GM23248 (cell line): Measurements from ENCODE around the gene GPHN. TPM values are rescaled to one million over a fixed set of nuclear protein-coding genes. Genes with fewer than 3 reads are reported as not detected.

ENCODE experiments used
- DNase-seq: peaks from one replicate; pipeline ENCODE4 v3.0.0-alpha.2; 2015
- H2AFZ ChIP-seq: fragments of 200-600 bp; sonication (generic); 2 replicates; pipeline ENCODE4 v1.6.1; 2016; ENCODE audit warnings: antibody characterized with exemption
- H3F3A ChIP-seq: fragments of 200-600 bp; sonication (generic); 2 replicates; pipeline ENCODE4 v1.6.1; 2016; ENCODE audit warnings: mild to moderate bottlenecking, antibody characterized with exemption, mixed run types; ENCODE audit not compliant: insufficient read depth
- H3K27ac ChIP-seq: fragments of 200-600 bp; sonication (generic); 2 replicates; pipeline ENCODE4 v1.5.1; 2016; ENCODE audit warnings: mild to moderate bottlenecking
- H3K27me3 ChIP-seq: fragments of 200-600 bp; sonication (generic); replicated peaks from 2 replicates; pipeline ENCODE4 v1.6.1; 2016; ENCODE audit warnings: mild to moderate bottlenecking; ENCODE audit not compliant: insufficient read depth
- H3K36me3 ChIP-seq: fragments of 200-600 bp; sonication (generic); 2 replicates; pipeline ENCODE4 v1.6.1; 2016; ENCODE audit warnings: low read depth, mild to moderate bottlenecking
- H3K4me1 ChIP-seq: fragments of 200-600 bp; sonication (generic); 2 replicates; pipeline ENCODE4 v1.6.1; 2016; ENCODE audit warnings: mild to moderate bottlenecking; ENCODE audit not compliant: insufficient read depth
- H3K4me2 ChIP-seq: fragments of 200-600 bp; sonication (generic); one replicate; pipeline ENCODE4 v1.6.1; 2016; ENCODE audit warnings: mild to moderate bottlenecking; ENCODE audit not compliant: unreplicated experiment
- H3K4me3 ChIP-seq: fragments of 200-600 bp; sonication (generic); 2 replicates; pipeline ENCODE4 v1.5.1; 2016; ENCODE audit warnings: mild to moderate bottlenecking
- H3K79me2 ChIP-seq: fragments of 200-600 bp; sonication (generic); 2 replicates; pipeline ENCODE4 v1.6.1; 2016; ENCODE audit warnings: mild to moderate bottlenecking; ENCODE audit not compliant: insufficient read depth
- H3K9ac ChIP-seq: fragments of 200-600 bp; sonication (generic); 2 replicates; pipeline ENCODE4 v1.6.1; 2016; ENCODE audit warnings: mild to moderate bottlenecking
- H3K9me2 ChIP-seq: fragments of 200-600 bp; sonication (generic); 2 replicates; pipeline ENCODE4 v1.6.1; 2016; ENCODE audit warnings: mixed run types, mild to moderate bottlenecking, moderate library complexity; ENCODE audit not compliant: insufficient read depth
- H3K9me3 ChIP-seq: fragments of 200-600 bp; sonication (generic); one replicate; pipeline ENCODE4 v1.6.1; 2017; ENCODE audit warnings: low read depth
- H4K20me1 ChIP-seq: fragments of 200-600 bp; sonication (generic); 2 replicates; pipeline ENCODE4 v1.6.0; 2016; ENCODE audit not compliant: insufficient read depth
- EZH2 ChIP-seq: fragments of 200-600 bp; sonication (generic); IDR thresholded peaks from 2 replicates; pipeline ENCODE4 v1.6.1; 2018; ENCODE audit warnings: antibody characterized with exemption, mild to moderate bottlenecking; ENCODE audit not compliant: insufficient read depth, poor library complexity, severe bottlenecking
- EZH2phosphoT487 ChIP-seq: fragments of 200-600 bp; sonication (generic); IDR thresholded peaks from 2 replicates; pipeline ENCODE4 v1.6.1; 2018; ENCODE audit warnings: antibody characterized with exemption, moderate library complexity, mild to moderate bottlenecking, low read depth; ENCODE audit not compliant: insufficient read depth
- whole genome bisulfite sequencing, 2 experiments: methylation state at CpG; one replicate each; pipeline ENCODE4 v1.1.6; 2015 to 2017; ENCODE audit warnings: low lambda C conversion rate in 2 of 2, low coverage in 1 of 2; ENCODE audit errors: missing lambda C conversion rate in 2 of 2; 5-methylcytosine and 5-hydroxymethylcytosine counted together
- in situ Hi-C: fragments of 300-500 bp; cut with MboI; formaldehyde crosslinking; loops from 2 replicates; pipeline ENCODE4 v1.15.0; 2020
- polyA plus RNA-seq: library from polyadenylated mRNA; unstranded; fragments of >200 nt; fragmentation: Nextera tagmentation; extraction: Ambion mirVana; gene quantifications from 2 replicates; pipeline ENCODE4 v1.2.1, GENCODE V29; 2016
- total RNA-seq: library from RNA; depleted of rRNA; stranded (reverse); fragments of >200 nt; shearing (Covaris generic); gene quantifications from 2 replicates; pipeline ENCODE4 v1.2.3, GENCODE V29; 2014

GPHN gene
- total and polyA plus RNA-seq, 2 experiments from 2014 or later = 7.6 to 9.3 TPM

GRCh38 chr14:66635435-66635834 is 127.5 kb downstream of the GPHN start:
- Histone ChIP-seq H4K20me1 (no peaks in the 10 kb centered on the region), H3K4me2 (no peak overlapping the region), H3K79me2 (0 out of 2 replicates have a peak, but pooled peaks cover 5% of the 10 kb centered on the region), H2AFZ (no peak overlapping the region), H3K27ac (no peak overlapping the region), H3K9me3 (no peaks in the 10 kb centered on the region), H3K27me3 (no peaks in the 10 kb centered on the region), H3K4me3 (no peak overlapping the region), H3K9ac (no peak overlapping the region), H3K36me3 (no peaks in the 10 kb centered on the region), H3K4me1 (peaks cover 8% of the 10 kb centered on the region), H3F3A (no peaks in the 10 kb centered on the region), H3K9me2 (no peaks in the 10 kb centered on the region)
- TF ChIP-seq EZH2 = no peak
- no peak for TF ChIP-seq EZH2phosphoT487
- 66 to 78% methylated on average over 2 of the region's 2 CpGs for WGBS, 2 experiments
- no peak for DNase-seq
- in situ Hi-C loops = loop anchor here (25.0 kb wide), 1 partner anchor 652 kb away; no protein-coding TSS in a partner anchor

- Histone ChIP-seq H3K9ac (no peak overlapping the region), H3K27me3 (no peaks in the 10 kb centered on the region), H3K4me1 (peaks cover 8% of the 10 kb centered on the region), H3K9me2 (no peaks in the 10 kb centered on the region), H4K20me1 (no peaks in the 10 kb centered on the region), H3K27ac (no peak overlapping the region), H3K4me3 (no peak overlapping the region), H3K4me2 (no peak overlapping the region), H3F3A (no peaks in the 10 kb centered on the region), H3K36me3 (no peaks in the 10 kb centered on the region), H3K79me2 (0 out of 2 replicates have a peak, but pooled peaks cover 5% of the 10 kb centered on the region), H2AFZ (no peak overlapping the region), H3K9me3 (no peaks in the 10 kb centered on the region)
- in situ Hi-C loops = loop anchor here (25.0 kb wide), 1 partner anchor 651 kb away; no protein-coding TSS in a partner anchor
- no peak for TF ChIP-seq EZH2phosphoT487
- no peak for TF ChIP-seq EZH2
- DNase-seq = no peak
These were observed 128.3 kb downstream of the GPHN start for GRCh38 chr14:66636240-66636639.

GRCh38 chr14:66638689-66639088 is 130.7 kb downstream of the GPHN start:
- Histone ChIP-seq H3K27me3 (no peaks in the 10 kb centered on the region), H3K4me3 (no peak overlapping the region), H3K27ac (no peak overlapping the region), H3K9me2 (no peaks in the 10 kb centered on the region), H3K36me3 (no peaks in the 10 kb centered on the region), H3K4me1 (peaks cover 8% of the 10 kb centered on the region), H2AFZ (no peak overlapping the region), H3K4me2 (peak overlapping the region; percentile 18), H4K20me1 (no peaks in the 10 kb centered on the region), H3F3A (no peaks in the 10 kb centered on the region), H3K79me2 (0 out of 2 replicates have a peak, but pooled peaks cover 5% of the 10 kb centered on the region), H3K9ac (no peak overlapping the region), H3K9me3 (no peaks in the 10 kb centered on the region)
- TF ChIP-seq EZH2phosphoT487 = no peak
- TF ChIP-seq EZH2 = no peak
- WGBS, 2 experiments = 47% methylated on average over 2 of the region's 2 CpGs
- DNase-seq = peak; percentile 68
- in situ Hi-C loops = loop anchor here (25.0 kb wide), 1 partner anchor 649 kb away; no protein-coding TSS in a partner anchor

GRCh38 chr14:66641861-66642635 is 134.1 kb downstream of the GPHN start:
- TF ChIP-seq EZH2 (no peak), EZH2phosphoT487 (no peak)
- Histone ChIP-seq H2AFZ (no peak overlapping the region), H3K4me2 (no peak overlapping the region), H3K36me3 (no peaks in the 10 kb centered on the region), H3K27ac (no peak overlapping the region), H4K20me1 (no peaks in the 10 kb centered on the region), H3K79me2 (no peaks in the 10 kb centered on the region), H3K9me2 (no peaks in the 10 kb centered on the region), H3K27me3 (no peaks in the 10 kb centered on the region), H3K9me3 (no peaks in the 10 kb centered on the region), H3K4me1 (peaks cover 8% of the 10 kb centered on the region), H3K4me3 (no peak overlapping the region), H3K9ac (no peak overlapping the region), H3F3A (no peaks in the 10 kb centered on the region)
- in situ Hi-C loops = loop anchor here (25.0 kb wide), 1 partner anchor 645 kb away; no protein-coding TSS in a partner anchor
- no peak for DNase-seq
- 83 to 89% methylated on average over 2 of the region's 2 CpGs for WGBS, 2 experiments
